Pancreas (tissue), 10 donors: ENCODE results near the gene GALNT17. TPM values are rescaled to one million over a fixed set of nuclear protein-coding genes. Genes with fewer than 3 reads are reported as not detected.

Experiments
- ATAC-seq, 4 donors: fragments of 200-7000 bp; cut with Tn5 transposase; one replicate each; pipeline versions ENCODE4 v1.8.0 to v1.9.1; 2020; ENCODE audit warnings: mild to moderate bottlenecking in 4 of 4, moderate library complexity in 4 of 4
- DNase-seq, 6 donors: peaks; one replicate each; pipeline ENCODE4 v3.0.0-alpha.2; 2020
- FAIRE-seq: peaks from 2 replicates; lab custom pipeline; 2012; peaks lifted over from hg19 to GRCh38; lab: Jason Lieb, UNC
- H3K27ac ChIP-seq, 4 donors: fragments of 200-600 bp; sonication (generic); 1 replicate in 3 of 4; 2 replicates in 1 of 4; pipeline versions ENCODE4 v1.5.0 to v1.8.0; 2020
- H3K27me3 ChIP-seq, 4 donors: fragments of 200-600 bp; one replicate each; pipeline ENCODE4 v1.8.0; 2021
- H3K36me3 ChIP-seq, 3 donors: fragments of 200-600 bp; sonication (generic) in 1 of 3; one replicate each; pipeline versions ENCODE4 v1.5.0 to v1.8.0; 2020 to 2021
- H3K4me1 ChIP-seq, 3 donors: fragments of 200-600 bp; one replicate each; pipeline ENCODE4 v1.8.0; 2021
- H3K4me3 ChIP-seq, 4 donors: fragments of 200-600 bp; sonication (generic) in 2 of 4; one replicate each; pipeline versions ENCODE4 v1.5.0 to v1.8.0; 2020 to 2021
- H3K9me3 ChIP-seq, 4 donors: fragments of 200-600 bp; one replicate each; pipeline ENCODE4 v1.8.0; 2021
- WGBS, 2 donors: extraction: QIAGEN DNeasy Blood & Tissue Kit; methylation state at CpG; one replicate each; pipeline ENCODE4 v1.1.7; 2013; 5-methylcytosine and 5-hydroxymethylcytosine counted together
- intact Hi-C, 3 donors: fragments of 100-400 bp; cut with DNase I; formaldehyde crosslinking; loops; one replicate each; pipeline versions ENCODE4 v1.11.1 to v1.14.2; 2022
- polyA plus RNA-seq, 2 donors: library from polyadenylated mRNA; stranded (reverse); fragments of 200-250 nt; gene quantifications; one replicate each; pipeline ENCODE4 v1.2.3, GENCODE V29; 2013
- total RNA-seq, 6 donors: library from RNA; stranded (reverse); fragmentation: NEBNext Ultra II Directional in 4 of 6; extraction: Animal tissue kit (Norgen Biotek cat#: 25700) in 4 of 6; gene quantifications; one replicate each; pipeline versions ENCODE4 v1.2.1 to v1.2.4, GENCODE V29; 2021 to 2023
- TF ChIP-seq, protein P1 (sequence below), 4 donors: fragments of 200-600 bp; sonication (generic) in 3 of 4; IDR thresholded peaks; one replicate each; pipeline versions ENCODE4 v1.5.0 to v1.8.0; 2021; ENCODE audit warnings: antibody characterized with exemption in 4 of 4
- donor health status: healthy with polysubstance abuse.
- donor health status: DM: no; HTN: no; CAD: no; lungs with moderate emphysema.
- donor health status: DM: no; HTN: no; CAD: no.
- donor health status: control.
- donor health status: control.
- donor health status: Bipolar disorder and iron deficiency.
- donor health status: DM: yes; HTN: yes; CAD: no.
- donor health status: DM: no; HTN: no; CAD: no.
- donor health status: DM: no; HTN: no; CAD: no.
- donor health status: DM: yes; HTN: yes; CAD: no.

GALNT17 gene
- total and polyA plus RNA-seq, 8 donors = 0.70 to 4.6 (median 2.9) TPM

DNA sequence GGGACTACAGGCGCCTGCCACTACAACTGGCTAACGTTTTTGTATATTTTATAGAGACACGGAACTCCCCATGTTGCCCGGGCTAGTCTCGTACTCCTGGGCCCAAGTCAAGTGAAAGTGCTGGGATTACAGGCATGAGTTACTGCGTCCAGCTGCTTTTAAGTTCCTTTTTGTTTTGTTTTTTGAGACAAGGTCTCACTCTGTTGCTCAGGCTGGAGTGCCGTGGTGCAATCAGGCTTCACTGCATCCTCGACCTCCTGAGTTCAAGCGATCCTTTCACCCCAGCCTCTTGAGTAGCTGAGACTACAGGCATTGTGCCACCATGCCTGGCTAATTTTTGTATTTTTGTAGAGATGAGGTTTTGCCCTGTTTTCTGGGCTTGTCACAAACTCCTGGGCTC is 155.0 kb downstream of the GALNT17 start:
- no peak for FAIRE-seq
- no peaks in the 10 kb centered on the region for H3K9me3 ChIP-seq
- TF ChIP-seq, protein P1, sequence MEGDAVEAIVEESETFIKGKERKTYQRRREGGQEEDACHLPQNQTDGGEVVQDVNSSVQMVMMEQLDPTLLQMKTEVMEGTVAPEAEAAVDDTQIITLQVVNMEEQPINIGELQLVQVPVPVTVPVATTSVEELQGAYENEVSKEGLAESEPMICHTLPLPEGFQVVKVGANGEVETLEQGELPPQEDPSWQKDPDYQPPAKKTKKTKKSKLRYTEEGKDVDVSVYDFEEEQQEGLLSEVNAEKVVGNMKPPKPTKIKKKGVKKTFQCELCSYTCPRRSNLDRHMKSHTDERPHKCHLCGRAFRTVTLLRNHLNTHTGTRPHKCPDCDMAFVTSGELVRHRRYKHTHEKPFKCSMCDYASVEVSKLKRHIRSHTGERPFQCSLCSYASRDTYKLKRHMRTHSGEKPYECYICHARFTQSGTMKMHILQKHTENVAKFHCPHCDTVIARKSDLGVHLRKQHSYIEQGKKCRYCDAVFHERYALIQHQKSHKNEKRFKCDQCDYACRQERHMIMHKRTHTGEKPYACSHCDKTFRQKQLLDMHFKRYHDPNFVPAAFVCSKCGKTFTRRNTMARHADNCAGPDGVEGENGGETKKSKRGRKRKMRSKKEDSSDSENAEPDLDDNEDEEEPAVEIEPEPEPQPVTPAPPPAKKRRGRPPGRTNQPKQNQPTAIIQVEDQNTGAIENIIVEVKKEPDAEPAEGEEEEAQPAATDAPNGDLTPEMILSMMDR (IDR thresholded peaks at IDR 0.05) = no peak

DNA sequence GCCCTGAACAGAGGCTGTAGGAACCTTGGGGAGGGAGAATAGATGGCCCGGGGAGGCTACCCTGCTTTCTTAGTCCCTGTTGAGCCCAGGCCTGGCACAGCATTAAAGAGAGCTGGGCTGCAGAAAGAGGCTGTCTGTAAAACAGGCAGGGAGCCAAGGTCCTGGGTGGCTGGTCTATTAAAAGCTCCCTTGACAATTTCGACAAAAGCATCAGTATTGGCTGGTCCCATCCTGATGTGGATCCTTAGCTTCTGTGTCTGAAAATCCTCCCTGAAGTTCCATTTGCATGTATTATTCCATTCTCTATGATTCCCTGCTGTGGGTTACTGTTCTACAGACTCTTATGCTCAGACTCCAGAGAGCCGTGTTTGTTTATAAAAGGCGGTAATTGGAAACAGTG is 158.5 kb downstream of the GALNT17 start:
- H3K36me3 ChIP-seq = no peaks in the 10 kb centered on the region
- WGBS, 2 donors = 62 to 70% methylated on average over 4 of the region's 4 CpGs
- TF ChIP-seq, protein P1 (IDR thresholded peaks at IDR 0.05) = no peak
- H3K27ac ChIP-seq = no peak overlapping the region
- H3K27me3 ChIP-seq = no peaks in the 10 kb centered on the region
- intact Hi-C loops = no loop called here
- DNase-seq (no peak), FAIRE-seq (no peak), ATAC-seq (no peak)
- no peak overlapping the region for H3K4me3 ChIP-seq
- H3K4me1 ChIP-seq = no peaks in the 10 kb centered on the region
- no peaks in the 10 kb centered on the region for H3K9me3 ChIP-seq

More for the DNA sequence above, 155.0 kb downstream of the GALNT17 start:
- WGBS, 2 donors = 86 to 89% methylated on average over 9 of the region's 9 CpGs
- Histone ChIP-seq H3K27me3 (no peaks in the 10 kb centered on the region), H3K36me3 (no peaks in the 10 kb centered on the region), H3K4me1 (no peaks in the 10 kb centered on the region), H3K4me3 (no peak overlapping the region), H3K27ac (no peak overlapping the region)
- intact Hi-C loops = no loop called here
- no peak for ATAC-seq
- DNase-seq = no peak

DNA sequence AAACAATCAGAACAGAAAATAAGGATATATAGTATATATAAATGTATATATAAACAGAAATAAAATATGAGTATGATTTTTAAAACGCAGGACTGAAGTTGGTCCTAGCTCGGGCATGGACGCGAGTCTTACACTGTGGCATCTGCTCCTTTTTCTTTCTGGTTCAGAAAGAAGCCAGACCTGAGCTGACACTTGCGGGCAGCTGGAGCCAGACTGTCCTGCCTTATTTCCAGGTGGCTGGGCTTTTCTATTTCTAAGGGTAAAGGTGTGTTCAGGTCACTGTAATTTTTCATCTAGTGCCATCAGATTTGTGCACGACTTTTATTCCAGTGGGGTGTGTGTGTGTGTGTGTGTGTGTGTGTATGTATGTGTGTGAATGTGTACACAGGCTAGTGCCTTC is 166.4 kb downstream of the GALNT17 start:
- peak in 1 of 6 donors; percentile 6 for DNase-seq
- Histone ChIP-seq H3K36me3 (no peaks in the 10 kb centered on the region), H3K9me3 (no peaks in the 10 kb centered on the region), H3K27ac (no peak overlapping the region), H3K4me3 (no peak overlapping the region), H3K27me3 (no peaks in the 10 kb centered on the region), H3K4me1 (no peaks in the 10 kb centered on the region)
- intact Hi-C loops = no loop called here
- 29 to 31% methylated on average over 6 of the region's 6 CpGs for WGBS, 2 donors
- peak in 3 of 4 donors; percentile 17 to 43 (median 38) for ATAC-seq
- no peak for FAIRE-seq
- TF ChIP-seq, protein P1 (IDR thresholded peaks at IDR 0.05) = no peak

DNA sequence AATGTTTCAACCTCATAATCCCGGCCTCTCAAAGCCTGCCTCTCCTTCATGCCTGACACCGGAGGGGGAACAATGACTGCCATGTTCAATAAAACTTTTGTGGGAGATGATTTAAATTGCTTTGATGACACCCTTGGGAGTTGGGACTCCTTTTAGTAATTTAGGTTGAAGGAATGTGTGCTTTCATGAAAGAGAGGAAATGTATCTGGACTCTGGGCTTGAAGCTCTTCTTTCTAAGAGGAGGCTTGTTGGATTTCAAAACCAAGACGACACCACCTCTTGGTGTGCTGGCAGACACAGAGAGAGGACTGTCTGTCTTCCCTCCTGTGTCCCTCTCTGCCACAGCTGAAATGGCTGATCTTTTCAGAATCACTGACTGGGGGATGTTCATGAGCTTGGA is 168.1 kb downstream of the GALNT17 start:
- WGBS, 2 donors = 85 to 87% methylated on average over 3 of the region's 3 CpGs
- ATAC-seq = no peak

DNA sequence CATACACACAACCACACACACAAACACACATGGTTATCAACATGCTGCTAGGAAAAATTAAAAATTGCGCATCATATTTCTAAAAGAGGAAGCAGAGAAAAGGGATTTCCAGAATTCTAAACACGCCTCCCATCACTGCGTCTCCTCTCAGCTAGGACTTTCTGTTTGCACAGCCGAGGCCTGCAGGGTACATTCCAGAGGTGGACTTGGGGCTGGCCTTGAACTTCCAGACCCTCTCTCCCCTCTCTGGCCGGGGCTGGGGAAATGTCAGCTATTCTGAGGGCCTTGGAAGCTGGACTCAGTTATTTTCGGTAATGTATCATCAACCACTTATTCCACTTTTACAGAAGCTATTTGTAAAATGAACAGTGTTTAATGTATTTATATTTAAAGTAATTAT is 168.7 kb downstream of the GALNT17 start:
- H3K4me1 ChIP-seq = no peaks in the 10 kb centered on the region
- no peak overlapping the region for H3K27ac ChIP-seq
- no peaks in the 10 kb centered on the region for H3K27me3 ChIP-seq
- no peak overlapping the region for H3K4me3 ChIP-seq
- DNase-seq = no peak
- no peak for FAIRE-seq
- WGBS, 2 donors = 54 to 56% methylated on average over 6 of the region's 6 CpGs
- intact Hi-C loops = no loop called here
- TF ChIP-seq, protein P1 (IDR thresholded peaks at IDR 0.05) = no peak
- no peak for ATAC-seq
- no peaks in the 10 kb centered on the region for H3K36me3 ChIP-seq
- no peaks in the 10 kb centered on the region for H3K9me3 ChIP-seq

More for the DNA sequence above, 168.1 kb downstream of the GALNT17 start:
- DNase-seq = no peak
- Histone ChIP-seq H3K9me3 (no peaks in the 10 kb centered on the region), H3K36me3 (no peaks in the 10 kb centered on the region), H3K27ac (no peak overlapping the region), H3K4me3 (no peak overlapping the region), H3K4me1 (no peaks in the 10 kb centered on the region), H3K27me3 (no peaks in the 10 kb centered on the region)
- intact Hi-C loops = no loop called here
- TF ChIP-seq, protein P1 (IDR thresholded peaks at IDR 0.05) = no peak
- no peak for FAIRE-seq
